ENCODE results near the gene C1orf226. TPM values are rescaled to one million over a fixed set of nuclear protein-coding genes. Genes with fewer than 3 reads are reported as not detected.

C1orf226 gene
- total and polyA plus RNA-seq, 9 of the 15 experiments (the other 6 are each of a cell fraction or from before 2014, with no cell fraction given): 0.10 to 1.4 (median 0.47) TPM

DNA sequence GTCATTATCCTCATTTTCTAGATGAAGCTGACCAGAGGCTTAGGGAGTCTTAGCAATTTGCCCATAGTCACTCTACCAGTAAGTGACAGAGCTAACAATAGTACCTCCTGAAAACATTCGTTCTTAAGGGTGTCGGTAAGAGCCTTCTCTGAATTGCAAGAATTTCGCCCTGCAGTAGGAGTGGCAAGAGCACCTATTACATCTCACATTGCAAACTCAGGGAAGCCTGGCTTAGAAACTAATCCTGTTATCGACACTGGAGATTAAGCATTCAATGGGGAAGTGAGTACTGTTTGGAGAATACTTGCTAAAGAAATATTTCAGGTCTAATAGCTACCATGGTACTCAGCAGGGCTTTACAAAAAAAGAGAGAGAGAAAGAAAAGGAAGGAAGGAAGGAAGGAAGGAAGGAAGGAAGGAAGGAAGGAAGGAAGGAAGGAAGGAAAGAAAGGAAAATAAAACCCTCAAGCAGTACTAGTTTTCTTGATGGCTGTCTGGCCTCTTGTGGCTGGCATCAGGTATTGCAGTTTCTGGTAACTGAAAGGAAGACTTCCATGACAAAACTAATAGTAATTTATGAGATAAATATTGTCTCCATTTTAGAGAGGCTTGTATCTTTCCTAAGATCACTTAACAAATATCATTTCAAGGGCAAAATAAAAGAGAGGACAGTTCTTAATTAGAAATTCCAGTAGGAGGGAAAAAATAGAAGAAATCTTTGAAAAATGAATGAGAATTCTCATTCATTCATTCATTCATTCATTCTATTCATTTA lies 10.4 kb downstream of the C1orf226 start (continued):
- TF ChIP-seq, protein P1, sequence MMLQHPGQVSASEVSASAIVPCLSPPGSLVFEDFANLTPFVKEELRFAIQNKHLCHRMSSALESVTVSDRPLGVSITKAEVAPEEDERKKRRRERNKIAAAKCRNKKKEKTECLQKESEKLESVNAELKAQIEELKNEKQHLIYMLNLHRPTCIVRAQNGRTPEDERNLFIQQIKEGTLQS (IDR thresholded peaks at IDR 0.05): no peak
- TF ChIP-seq, protein P1 (CRISPR knock-in tag; conservative IDR thresholded peaks at IDR 0.05): no peak
- TF ChIP-seq GABPA (tag; conservative IDR thresholded peaks at IDR 0.05; ENCODE audit: low read depth) (no peak), ZNF668 (CRISPR knock-in tag; IDR thresholded peaks at IDR 0.05) (no peak), SETDB1 (IDR thresholded peaks at IDR 0.05; ENCODE audit: low read length) (no peak), KHSRP (IDR thresholded peaks at IDR 0.05) (no peak), KLF16 (IDR thresholded peaks at IDR 0.05) (peak; percentile 53; the same call in 1 of the 2 replicates), KDM2B (CRISPR knock-in tag; IDR thresholded peaks at IDR 0.05) (no peak), NFE2 (IDR thresholded peaks at IDR 0.05; ENCODE audit: low read depth) (no peak), ZNF263 (CRISPR knock-in tag; IDR thresholded peaks at IDR 0.05; ENCODE audit: borderline replicate concordance) (no peak), BRF1 (IDR thresholded peaks at IDR 0.05; ENCODE audit: borderline replicate concordance, extremely low read depth, insufficient read length) (no peak), TEAD2 (tag; IDR thresholded peaks at IDR 0.05) (no peak), DMBX1 (CRISPR knock-in tag; IDR thresholded peaks at IDR 0.05; ENCODE audit: borderline replicate concordance) (no peak), RBM39 (optimal IDR thresholded peaks at IDR 0.05; ENCODE audit: low read depth, low read length) (no peak), STAT5B (CRISPR knock-in tag; IDR thresholded peaks at IDR 0.05) (no peak)
- TF ChIP-seq, protein P2, sequence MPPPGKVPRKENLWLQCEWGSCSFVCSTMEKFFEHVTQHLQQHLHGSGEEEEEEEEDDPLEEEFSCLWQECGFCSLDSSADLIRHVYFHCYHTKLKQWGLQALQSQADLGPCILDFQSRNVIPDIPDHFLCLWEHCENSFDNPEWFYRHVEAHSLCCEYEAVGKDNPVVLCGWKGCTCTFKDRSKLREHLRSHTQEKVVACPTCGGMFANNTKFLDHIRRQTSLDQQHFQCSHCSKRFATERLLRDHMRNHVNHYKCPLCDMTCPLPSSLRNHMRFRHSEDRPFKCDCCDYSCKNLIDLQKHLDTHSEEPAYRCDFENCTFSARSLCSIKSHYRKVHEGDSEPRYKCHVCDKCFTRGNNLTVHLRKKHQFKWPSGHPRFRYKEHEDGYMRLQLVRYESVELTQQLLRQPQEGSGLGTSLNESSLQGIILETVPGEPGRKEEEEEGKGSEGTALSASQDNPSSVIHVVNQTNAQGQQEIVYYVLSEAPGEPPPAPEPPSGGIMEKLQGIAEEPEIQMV (tag; conservative IDR thresholded peaks at IDR 0.05; ENCODE audit: low read depth): peak; percentile 86
- TF ChIP-seq, protein P3, sequence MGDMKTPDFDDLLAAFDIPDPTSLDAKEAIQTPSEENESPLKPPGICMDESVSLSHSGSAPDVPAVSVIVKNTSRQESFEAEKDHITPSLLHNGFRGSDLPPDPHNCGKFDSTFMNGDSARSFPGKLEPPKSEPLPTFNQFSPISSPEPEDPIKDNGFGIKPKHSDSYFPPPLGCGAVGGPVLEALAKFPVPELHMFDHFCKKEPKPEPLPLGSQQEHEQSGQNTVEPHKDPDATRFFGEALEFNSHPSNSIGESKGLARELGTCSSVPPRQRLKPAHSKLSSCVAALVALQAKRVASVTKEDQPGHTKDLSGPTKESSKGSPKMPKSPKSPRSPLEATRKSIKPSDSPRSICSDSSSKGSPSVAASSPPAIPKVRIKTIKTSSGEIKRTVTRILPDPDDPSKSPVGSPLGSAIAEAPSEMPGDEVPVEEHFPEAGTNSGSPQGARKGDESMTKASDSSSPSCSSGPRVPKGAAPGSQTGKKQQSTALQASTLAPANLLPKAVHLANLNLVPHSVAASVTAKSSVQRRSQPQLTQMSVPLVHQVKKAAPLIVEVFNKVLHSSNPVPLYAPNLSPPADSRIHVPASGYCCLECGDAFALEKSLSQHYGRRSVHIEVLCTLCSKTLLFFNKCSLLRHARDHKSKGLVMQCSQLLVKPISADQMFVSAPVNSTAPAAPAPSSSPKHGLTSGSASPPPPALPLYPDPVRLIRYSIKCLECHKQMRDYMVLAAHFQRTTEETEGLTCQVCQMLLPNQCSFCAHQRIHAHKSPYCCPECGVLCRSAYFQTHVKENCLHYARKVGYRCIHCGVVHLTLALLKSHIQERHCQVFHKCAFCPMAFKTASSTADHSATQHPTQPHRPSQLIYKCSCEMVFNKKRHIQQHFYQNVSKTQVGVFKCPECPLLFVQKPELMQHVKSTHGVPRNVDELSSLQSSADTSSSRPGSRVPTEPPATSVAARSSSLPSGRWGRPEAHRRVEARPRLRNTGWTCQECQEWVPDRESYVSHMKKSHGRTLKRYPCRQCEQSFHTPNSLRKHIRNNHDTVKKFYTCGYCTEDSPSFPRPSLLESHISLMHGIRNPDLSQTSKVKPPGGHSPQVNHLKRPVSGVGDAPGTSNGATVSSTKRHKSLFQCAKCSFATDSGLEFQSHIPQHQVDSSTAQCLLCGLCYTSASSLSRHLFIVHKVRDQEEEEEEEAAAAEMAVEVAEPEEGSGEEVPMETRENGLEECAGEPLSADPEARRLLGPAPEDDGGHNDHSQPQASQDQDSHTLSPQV (IDR thresholded peaks at IDR 0.05): peak; percentile 29; the same call in 1 of the 2 replicates
- TF ChIP-seq, protein P4, sequence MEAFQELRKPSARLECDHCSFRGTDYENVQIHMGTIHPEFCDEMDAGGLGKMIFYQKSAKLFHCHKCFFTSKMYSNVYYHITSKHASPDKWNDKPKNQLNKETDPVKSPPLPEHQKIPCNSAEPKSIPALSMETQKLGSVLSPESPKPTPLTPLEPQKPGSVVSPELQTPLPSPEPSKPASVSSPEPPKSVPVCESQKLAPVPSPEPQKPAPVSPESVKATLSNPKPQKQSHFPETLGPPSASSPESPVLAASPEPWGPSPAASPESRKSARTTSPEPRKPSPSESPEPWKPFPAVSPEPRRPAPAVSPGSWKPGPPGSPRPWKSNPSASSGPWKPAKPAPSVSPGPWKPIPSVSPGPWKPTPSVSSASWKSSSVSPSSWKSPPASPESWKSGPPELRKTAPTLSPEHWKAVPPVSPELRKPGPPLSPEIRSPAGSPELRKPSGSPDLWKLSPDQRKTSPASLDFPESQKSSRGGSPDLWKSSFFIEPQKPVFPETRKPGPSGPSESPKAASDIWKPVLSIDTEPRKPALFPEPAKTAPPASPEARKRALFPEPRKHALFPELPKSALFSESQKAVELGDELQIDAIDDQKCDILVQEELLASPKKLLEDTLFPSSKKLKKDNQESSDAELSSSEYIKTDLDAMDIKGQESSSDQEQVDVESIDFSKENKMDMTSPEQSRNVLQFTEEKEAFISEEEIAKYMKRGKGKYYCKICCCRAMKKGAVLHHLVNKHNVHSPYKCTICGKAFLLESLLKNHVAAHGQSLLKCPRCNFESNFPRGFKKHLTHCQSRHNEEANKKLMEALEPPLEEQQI (IDR thresholded peaks at IDR 0.05): peak; percentile 66; the same call in 1 of the 2 replicates
